Stimulated activated CD4-positive, alpha-beta T cell treated with anti-CD3 and anti-CD28 coated beads, Interleukin-15, amount 100 ng/mL, for 48 hours (primary cell): Measurements from ENCODE around the gene CTSZ.

ENCODE experiments used
- DNase-seq, 2 donors: peaks; one replicate each; pipeline ENCODE4 v3.0.0-alpha.2; 2020; ENCODE audit warnings: low read depth in 2 of 2

The CTSZ gene

GRCh38 chr20:59031564-59032022 lies 24.5 kb upstream of the CTSZ start:
- no peak for DNase-seq

GRCh38 chr20:59030911-59031563 lies 24.0 kb upstream of the CTSZ start:
- no peak for DNase-seq

- DNase-seq: no peak
Measured at GRCh38 chr20:59028812-59029211, 21.8 kb upstream of the CTSZ start.

GRCh38 chr20:59027741-59028320 lies 20.8 kb upstream of the CTSZ start:
- no peak for DNase-seq

GRCh38 chr20:59026904-59027740 lies 20.1 kb upstream of the CTSZ start:
- no peak for DNase-seq

GRCh38 chr20:59025511-59025910 lies 18.5 kb upstream of the CTSZ start:
- DNase-seq: no peak

GRCh38 chr20:59025086-59025485 lies 18.0 kb upstream of the CTSZ start:
- DNase-seq: no peak

GRCh38 chr20:59024111-59024530 lies 17.1 kb upstream of the CTSZ start:
- no peak for DNase-seq

GRCh38 chr20:59023616-59024015 lies 16.6 kb upstream of the CTSZ start:
- no peak for DNase-seq

- DNase-seq: no peak
Measured at GRCh38 chr20:59022754-59023153, 15.7 kb upstream of the CTSZ start.

- no peak for DNase-seq
Measured at GRCh38 chr20:59020938-59021551, 14.0 kb upstream of the CTSZ start.

- no peak for DNase-seq
Measured at GRCh38 chr20:59019217-59019616, 12.2 kb upstream of the CTSZ start, which contains the start of gene TUBB1. TSS of gene TUBB1 (plus strand) at chr20:59019429. CDS start at chr20:59019523, 94 bp downstream.

GRCh38 chr20:59018817-59019216 lies 11.8 kb upstream of the CTSZ start:
- DNase-seq: no peak

- DNase-seq: no peak
Measured at GRCh38 chr20:59017493-59018231, 10.6 kb upstream of the CTSZ start.

GRCh38 chr20:59016795-59017492 lies 9.9 kb upstream of the CTSZ start:
- no peak for DNase-seq

- no peak for DNase-seq
Measured at GRCh38 chr20:59015812-59016711, 9.0 kb upstream of the CTSZ start.

- no peak for DNase-seq
Measured at GRCh38 chr20:59015411-59015810, 8.4 kb upstream of the CTSZ start.

- DNase-seq: no peak
Measured at GRCh38 chr20:59014680-59015389, 7.8 kb upstream of the CTSZ start.

GRCh38 chr20:59013959-59014608 lies 7.0 kb upstream of the CTSZ start:
- no peak for DNase-seq
